A204.1 (cell line): Measurements from ENCODE around the gene PTBP2.
"Not testable (repeated sequence)": the region's sequence is repeated elsewhere in the genome, so short reads cannot be mapped to it uniquely, and the experiment has no call there.

Experiments used
- FAIRE-seq: peaks from 2 replicates; lab custom pipeline; 2012; peaks lifted over from hg19 to GRCh38; lab: Jason Lieb, UNC

The PTBP2 gene

GRCh38 chr1:96741335-96741734 lies 19.8 kb downstream of the PTBP2 start:
- no peak for FAIRE-seq

- no peak for FAIRE-seq
Observed at GRCh38 chr1:96746440-96747420, 25.1 kb downstream of the PTBP2 start.

DNA sequence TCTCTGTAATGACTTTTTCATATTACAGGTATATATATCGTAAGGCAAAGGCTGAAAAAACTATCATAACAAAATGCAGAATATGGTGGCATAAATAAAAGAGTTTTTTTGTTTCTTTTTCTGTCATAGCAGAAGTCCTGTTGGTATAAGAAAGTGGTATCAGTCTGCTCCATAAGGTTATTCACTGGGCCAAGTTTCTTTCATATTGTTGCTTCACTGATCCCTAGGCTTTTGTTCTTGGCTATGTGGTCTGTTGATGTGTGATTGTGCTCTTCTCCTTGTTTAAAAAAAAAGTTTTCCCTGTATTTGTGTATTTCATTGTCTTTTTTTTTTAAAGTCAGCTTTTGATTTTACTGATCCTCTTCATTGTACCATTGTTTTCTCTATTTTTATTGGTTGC lies 26.0 kb downstream of the PTBP2 start:
- no peak for FAIRE-seq

- FAIRE-seq, result no peak
Observed at GRCh38 chr1:96748078-96748477, 26.5 kb downstream of the PTBP2 start.

DNA sequence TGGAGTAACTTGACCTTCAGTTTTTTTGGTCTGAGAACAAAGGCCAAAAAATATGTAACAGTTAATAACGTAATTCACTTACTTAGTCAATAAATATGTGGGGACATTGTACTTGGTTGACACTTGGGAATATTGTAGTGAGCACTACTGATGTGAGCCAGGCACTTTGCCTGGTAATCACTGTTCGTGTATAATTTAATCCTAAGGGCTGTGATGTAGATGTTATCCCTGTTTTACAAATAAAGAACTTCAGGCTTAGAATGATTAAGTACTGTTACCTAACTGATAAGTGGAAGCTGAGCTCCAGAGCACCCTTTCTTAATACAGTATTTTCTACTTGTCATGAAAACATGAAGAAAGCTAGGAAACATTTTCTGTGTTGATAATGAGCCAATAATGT lies 28.0 kb downstream of the PTBP2 start:
- FAIRE-seq, result no peak

DNA sequence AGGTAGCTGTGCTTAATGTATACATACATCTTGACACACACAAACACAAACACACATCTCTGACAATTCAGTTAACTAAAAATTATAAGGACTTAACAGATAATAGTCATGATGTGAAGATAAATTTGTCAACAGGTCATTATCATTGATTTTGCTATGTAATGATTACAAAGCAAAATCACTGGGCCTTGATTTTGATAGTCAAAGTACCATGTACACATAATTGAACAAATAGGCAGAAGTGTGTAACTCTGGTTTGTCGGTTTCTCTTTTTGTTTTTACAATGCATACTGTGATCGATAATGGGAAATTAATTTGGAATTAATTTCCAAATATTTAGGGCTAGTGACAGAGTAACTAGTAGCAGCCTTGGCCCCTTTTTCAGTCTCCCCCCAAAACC lies 30.8 kb downstream of the PTBP2 start:
- no peak for FAIRE-seq

GRCh38 chr1:96756789-96757188 lies 35.2 kb downstream of the PTBP2 start:
- FAIRE-seq, result no peak

DNA sequence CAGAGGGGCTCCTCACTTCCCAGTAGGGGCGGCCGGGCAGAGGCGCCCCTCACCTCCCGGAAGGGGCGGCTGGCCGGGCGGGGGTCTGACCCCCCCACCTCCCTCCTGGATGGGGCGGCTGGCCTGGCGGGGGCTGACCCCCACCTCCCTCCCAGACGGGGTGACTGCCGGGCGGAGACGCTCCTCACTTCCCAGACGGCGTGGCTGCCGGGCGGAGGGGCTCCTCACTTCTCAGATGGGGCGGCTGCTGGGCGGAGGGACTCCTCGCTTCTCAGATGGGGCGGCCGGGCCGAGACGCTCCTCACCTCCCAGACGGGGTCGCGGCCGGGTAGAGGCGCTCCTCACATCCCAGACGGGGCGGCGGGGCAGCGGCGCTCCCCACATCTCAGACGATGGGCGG lies 41.0 kb downstream of the PTBP2 start:
- not testable (repeated sequence) for FAIRE-seq

DNA sequence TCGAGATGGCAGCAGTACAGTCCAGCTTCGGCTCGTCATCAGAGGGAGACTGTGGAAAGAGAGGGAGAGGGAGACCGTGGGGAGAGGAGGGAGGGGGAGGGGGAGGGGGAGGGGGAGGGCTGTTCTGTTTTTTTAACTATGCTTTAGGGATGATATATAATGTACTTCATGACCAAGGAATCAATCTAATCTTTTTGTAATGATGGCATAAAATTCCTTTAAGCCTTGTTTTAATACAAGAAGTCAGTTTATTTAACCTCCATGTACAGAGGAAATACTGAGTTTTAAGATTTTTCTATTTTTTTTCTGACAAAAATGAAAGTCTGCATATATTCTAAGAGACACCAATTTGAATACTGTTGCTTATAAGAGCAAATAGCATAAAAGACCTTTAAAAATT lies 41.9 kb downstream of the PTBP2 start:
- FAIRE-seq, result no peak

DNA sequence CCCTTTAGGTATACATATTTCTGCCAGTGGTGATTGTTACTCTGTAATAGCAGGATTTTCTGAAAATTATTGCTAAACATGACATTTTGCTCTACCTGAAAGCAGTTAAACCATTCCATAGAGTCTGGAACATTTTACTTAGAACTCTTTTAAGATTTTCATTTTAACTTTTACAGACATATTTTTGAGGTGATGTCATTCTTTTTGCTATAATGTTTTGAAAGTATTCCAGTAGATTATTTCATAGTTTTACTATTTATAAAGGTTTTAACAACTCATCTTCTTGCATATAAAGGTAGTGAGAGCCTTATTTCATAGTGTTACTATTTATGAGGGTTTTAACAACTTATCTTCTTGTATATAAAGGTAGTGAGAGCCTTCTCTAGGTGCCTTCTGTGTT lies 42.9 kb downstream of the PTBP2 start:
- no peak for FAIRE-seq

- no peak for FAIRE-seq
Observed at GRCh38 chr1:96771847-96772246, 50.3 kb downstream of the PTBP2 start.

DNA sequence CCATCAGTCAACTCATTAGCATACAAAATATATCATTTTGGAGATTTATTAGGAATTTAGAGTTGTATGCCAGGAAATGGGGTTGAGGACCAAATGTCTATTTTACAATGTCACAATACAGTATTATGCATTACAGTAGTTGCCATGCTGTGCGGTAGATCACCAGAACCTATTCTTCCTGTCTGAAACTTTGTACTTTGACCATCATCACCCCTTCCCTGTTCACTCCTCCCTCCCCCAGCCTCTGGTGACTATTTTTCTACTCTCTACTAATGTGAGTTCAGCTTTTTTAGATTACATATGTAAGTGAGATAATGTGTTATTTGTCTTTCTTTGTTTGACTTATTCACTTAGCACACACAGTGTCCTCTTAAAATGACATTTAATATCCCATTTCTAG lies 50.8 kb downstream of the PTBP2 start:
- FAIRE-seq, result no peak

DNA sequence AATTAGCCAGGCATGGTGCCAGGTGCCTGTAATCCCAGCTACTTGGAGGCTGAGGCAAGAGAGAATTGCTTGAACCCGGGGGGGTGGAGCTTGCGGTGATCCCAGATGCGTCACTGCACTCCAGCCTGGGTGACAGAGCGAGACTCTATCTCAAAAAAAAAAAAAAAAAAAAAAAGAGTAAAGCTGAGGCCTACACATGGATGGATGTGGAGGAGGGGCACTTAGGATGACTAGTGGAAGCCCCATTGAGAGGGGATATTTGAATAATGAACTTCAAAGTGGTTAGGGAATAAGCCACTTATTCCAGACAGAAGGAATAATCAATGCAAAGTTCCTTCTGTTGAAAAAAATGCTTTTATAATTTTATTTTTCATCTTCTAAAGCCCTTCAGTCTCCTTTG lies 51.4 kb downstream of the PTBP2 start:
- FAIRE-seq, result no peak

- FAIRE-seq, result no peak
Observed at GRCh38 chr1:96782206-96782605, 60.6 kb downstream of the PTBP2 start.

DNA sequence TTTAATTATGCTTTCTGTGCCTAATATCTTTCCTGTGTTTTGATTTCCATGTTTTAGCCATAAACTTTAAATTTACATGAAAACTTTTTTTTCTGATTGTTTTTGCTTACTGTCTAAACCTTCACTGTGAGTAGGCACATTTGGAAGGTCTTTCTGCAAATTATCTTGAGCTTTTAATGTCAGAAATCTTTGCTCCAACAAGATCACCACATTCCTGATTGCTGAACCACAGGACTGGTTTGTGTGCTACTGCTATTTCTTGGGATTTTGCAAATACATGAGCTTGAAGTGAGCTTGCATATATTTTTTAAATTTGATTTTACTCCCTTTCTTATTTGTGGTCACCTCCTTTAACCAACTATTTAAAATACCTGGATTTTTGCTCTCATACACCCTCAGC lies 61.3 kb downstream of the PTBP2 start:
- no peak for FAIRE-seq

DNA sequence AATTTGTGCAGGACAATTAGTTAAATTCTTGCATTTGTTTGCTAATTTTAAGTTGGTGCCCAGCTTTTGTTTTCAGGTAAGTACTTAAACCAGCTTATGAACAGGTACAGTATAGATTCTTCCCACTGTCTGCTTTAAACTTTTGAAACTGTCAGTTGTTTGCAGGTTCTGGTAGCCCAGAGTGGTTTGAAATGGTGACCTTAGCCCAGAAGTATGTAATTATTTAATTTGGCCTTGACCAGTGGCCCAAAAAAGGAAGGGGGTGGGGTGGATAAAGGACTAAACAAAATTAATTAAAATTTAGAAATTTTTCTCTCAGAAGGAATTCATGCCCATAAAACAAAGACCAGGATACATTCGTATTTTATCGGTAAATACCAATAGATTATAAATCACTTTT lies 69.0 kb downstream of the PTBP2 start:
- no peak for FAIRE-seq

GRCh38 chr1:96792220-96792619 lies 70.6 kb downstream of the PTBP2 start:
- FAIRE-seq, result no peak

DNA sequence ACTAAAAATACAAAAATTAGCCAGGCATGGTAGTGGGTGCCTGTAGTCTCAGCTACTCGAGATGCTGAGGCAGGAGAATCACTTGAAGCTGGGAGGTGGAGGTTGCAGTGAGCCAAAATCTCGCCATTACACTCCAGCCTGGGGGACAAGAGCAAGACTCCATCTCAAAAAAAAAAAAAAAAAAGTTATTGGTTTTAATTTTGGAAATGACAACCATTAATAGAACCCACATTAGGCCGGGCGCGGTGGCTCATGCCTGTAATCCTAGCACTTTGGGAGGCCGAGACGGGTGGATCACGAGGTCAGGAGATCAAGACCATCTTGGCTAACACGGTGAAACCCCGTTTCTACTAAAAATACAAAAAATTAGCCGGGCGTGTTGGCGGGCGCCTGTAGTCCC lies 80.1 kb downstream of the PTBP2 start:
- not testable (repeated sequence) for FAIRE-seq

GRCh38 chr1:96804648-96805047 lies 83.1 kb downstream of the PTBP2 start:
- FAIRE-seq, result no peak

GRCh38 chr1:96808191-96808590 lies 86.6 kb downstream of the PTBP2 start:
- FAIRE-seq, result no peak

- FAIRE-seq, result no peak
Observed at GRCh38 chr1:96815914-96816313, 94.3 kb downstream of the PTBP2 start.

- FAIRE-seq, result no peak
Observed at GRCh38 chr1:96820107-96820506, 98.5 kb downstream of the PTBP2 start.

DNA sequence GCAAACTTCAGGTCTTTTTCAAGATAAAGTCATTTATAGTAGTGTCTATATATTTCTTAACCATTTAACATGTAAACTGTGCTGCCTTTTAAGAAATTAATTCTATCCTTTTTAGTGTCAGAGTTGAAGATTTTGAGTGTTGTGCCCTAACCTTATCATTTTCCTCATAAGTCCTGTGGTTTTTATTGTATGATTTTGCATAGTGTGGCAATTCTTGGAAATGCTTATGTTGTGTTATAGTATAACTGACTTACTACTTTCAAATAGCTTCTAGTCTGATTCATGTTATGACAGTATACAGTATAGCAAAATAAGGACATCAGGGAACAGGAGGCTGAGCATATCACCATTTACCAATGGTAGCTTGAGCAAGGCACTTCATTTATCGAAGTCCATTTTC lies 99.1 kb downstream of the PTBP2 start:
- no peak for FAIRE-seq

DNA sequence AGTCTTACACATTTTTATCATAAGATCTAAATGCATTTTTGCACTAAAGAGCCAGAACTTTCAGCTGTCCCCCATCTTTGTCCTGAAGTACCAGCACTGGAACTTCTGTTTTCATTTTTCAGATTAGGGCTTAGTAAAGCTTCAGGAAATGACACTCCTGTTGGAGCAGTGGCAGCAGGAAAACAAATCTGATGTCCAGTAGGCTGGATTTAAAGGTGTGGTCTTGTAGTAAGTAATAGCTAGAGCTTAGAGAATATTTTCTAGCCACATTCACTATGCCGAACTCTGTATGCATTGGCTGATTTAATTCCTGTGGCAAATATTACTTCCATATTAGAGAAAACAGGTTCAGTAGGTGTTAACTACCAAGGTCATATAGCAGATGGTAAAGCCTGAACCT lies 103.6 kb downstream of the PTBP2 start:
- FAIRE-seq, result no peak
